GM23248 (cell line): ENCODE results near the gene RAB3IL1. TPM values are rescaled to one million over a fixed set of nuclear protein-coding genes. Genes with fewer than 3 reads are reported as not detected.

Experiments
- DNase-seq: peaks from one replicate; pipeline ENCODE4 v3.0.0-alpha.2; 2015
- H2AFZ ChIP-seq: fragments of 200-600 bp; sonication (generic); 2 replicates; pipeline ENCODE4 v1.6.1; 2016; ENCODE audit warnings: antibody characterized with exemption
- H3F3A ChIP-seq: fragments of 200-600 bp; sonication (generic); 2 replicates; pipeline ENCODE4 v1.6.1; 2016; ENCODE audit warnings: mild to moderate bottlenecking, antibody characterized with exemption, mixed run types; ENCODE audit not compliant: insufficient read depth
- H3K27ac ChIP-seq: fragments of 200-600 bp; sonication (generic); 2 replicates; pipeline ENCODE4 v1.5.1; 2016; ENCODE audit warnings: mild to moderate bottlenecking
- H3K27me3 ChIP-seq: fragments of 200-600 bp; sonication (generic); replicated peaks from 2 replicates; pipeline ENCODE4 v1.6.1; 2016; ENCODE audit warnings: mild to moderate bottlenecking; ENCODE audit not compliant: insufficient read depth
- H3K36me3 ChIP-seq: fragments of 200-600 bp; sonication (generic); 2 replicates; pipeline ENCODE4 v1.6.1; 2016; ENCODE audit warnings: low read depth, mild to moderate bottlenecking
- H3K4me1 ChIP-seq: fragments of 200-600 bp; sonication (generic); 2 replicates; pipeline ENCODE4 v1.6.1; 2016; ENCODE audit warnings: mild to moderate bottlenecking; ENCODE audit not compliant: insufficient read depth
- H3K4me2 ChIP-seq: fragments of 200-600 bp; sonication (generic); one replicate; pipeline ENCODE4 v1.6.1; 2016; ENCODE audit warnings: mild to moderate bottlenecking; ENCODE audit not compliant: unreplicated experiment
- H3K4me3 ChIP-seq: fragments of 200-600 bp; sonication (generic); 2 replicates; pipeline ENCODE4 v1.5.1; 2016; ENCODE audit warnings: mild to moderate bottlenecking
- H3K79me2 ChIP-seq: fragments of 200-600 bp; sonication (generic); 2 replicates; pipeline ENCODE4 v1.6.1; 2016; ENCODE audit warnings: mild to moderate bottlenecking; ENCODE audit not compliant: insufficient read depth
- H3K9ac ChIP-seq: fragments of 200-600 bp; sonication (generic); 2 replicates; pipeline ENCODE4 v1.6.1; 2016; ENCODE audit warnings: mild to moderate bottlenecking
- H3K9me2 ChIP-seq: fragments of 200-600 bp; sonication (generic); 2 replicates; pipeline ENCODE4 v1.6.1; 2016; ENCODE audit warnings: mixed run types, mild to moderate bottlenecking, moderate library complexity; ENCODE audit not compliant: insufficient read depth
- H3K9me3 ChIP-seq: fragments of 200-600 bp; sonication (generic); one replicate; pipeline ENCODE4 v1.6.1; 2017; ENCODE audit warnings: low read depth
- H4K20me1 ChIP-seq: fragments of 200-600 bp; sonication (generic); 2 replicates; pipeline ENCODE4 v1.6.0; 2016; ENCODE audit not compliant: insufficient read depth
- EZH2 ChIP-seq: fragments of 200-600 bp; sonication (generic); IDR thresholded peaks from 2 replicates; pipeline ENCODE4 v1.6.1; 2018; ENCODE audit warnings: antibody characterized with exemption, mild to moderate bottlenecking; ENCODE audit not compliant: insufficient read depth, poor library complexity, severe bottlenecking
- EZH2phosphoT487 ChIP-seq: fragments of 200-600 bp; sonication (generic); IDR thresholded peaks from 2 replicates; pipeline ENCODE4 v1.6.1; 2018; ENCODE audit warnings: antibody characterized with exemption, moderate library complexity, mild to moderate bottlenecking, low read depth; ENCODE audit not compliant: insufficient read depth
- WGBS, 2 experiments: methylation state at CpG; one replicate each; pipeline ENCODE4 v1.1.6; 2015 to 2017; ENCODE audit warnings: low lambda C conversion rate in 2 of 2, low coverage in 1 of 2; ENCODE audit errors: missing lambda C conversion rate in 2 of 2; 5-methylcytosine and 5-hydroxymethylcytosine counted together
- in situ Hi-C: fragments of 300-500 bp; cut with MboI; formaldehyde crosslinking; loops from 2 replicates; pipeline ENCODE4 v1.15.0; 2020
- polyA plus RNA-seq: library from polyadenylated mRNA; unstranded; fragments of >200 nt; fragmentation: Nextera tagmentation; extraction: Ambion mirVana; gene quantifications from 2 replicates; pipeline ENCODE4 v1.2.1, GENCODE V29; 2016
- total RNA-seq: library from RNA; depleted of rRNA; stranded (reverse); fragments of >200 nt; shearing (Covaris generic); gene quantifications from 2 replicates; pipeline ENCODE4 v1.2.3, GENCODE V29; 2014

RAB3IL1 gene
- total and polyA plus RNA-seq, 2 experiments from 2014 or later = 3.3 to 6.6 TPM

GRCh38 chr11:61963282-61964057 is 46.1 kb upstream of the RAB3IL1 start:
- Histone ChIP-seq H3K36me3 (peaks cover 29% of the 10 kb centered on the region), H3F3A (peaks cover 67% of the 10 kb centered on the region), H3K27me3 (no peaks in the 10 kb centered on the region), H3K4me1 (peaks cover 28% of the 10 kb centered on the region), H3K27ac (peak overlapping the region; percentile 55), H3K9me2 (no peaks in the 10 kb centered on the region), H3K4me3 (peak overlapping the region; percentile 98), H2AFZ (no peak overlapping the region), H3K9ac (peak overlapping the region; percentile 97; the same call in 1 of the 2 replicates), H3K4me2 (peak overlapping the region; percentile 96), H3K9me3 (no peaks in the 10 kb centered on the region), H4K20me1 (peaks cover 16% of the 10 kb centered on the region), H3K79me2 (peaks cover 39% of the 10 kb centered on the region)
- 34 to 37% methylated on average over 10 of the region's 10 CpGs for WGBS, 2 experiments
- in situ Hi-C loops = no loop called here
- DNase-seq = peak; percentile 61
- TF ChIP-seq EZH2phosphoT487 (no peak), EZH2 (no peak)

DNA sequence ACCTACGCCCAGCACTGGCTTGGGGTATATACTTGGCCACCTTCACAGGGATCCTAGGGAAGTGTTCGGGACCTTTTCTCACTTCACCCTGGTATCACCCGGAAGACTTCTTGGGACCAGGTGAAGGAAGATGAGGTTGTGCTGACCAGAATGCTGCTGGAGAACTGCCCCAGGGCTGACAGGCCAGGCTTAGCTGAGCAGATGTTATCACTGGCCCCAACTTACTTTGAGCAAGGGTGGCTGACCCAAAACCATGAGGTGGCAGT is 45.6 kb upstream of the RAB3IL1 start:
- Histone ChIP-seq H4K20me1 (peaks cover 16% of the 10 kb centered on the region), H3K9me2 (no peaks in the 10 kb centered on the region), H3K4me1 (peaks cover 28% of the 10 kb centered on the region), H3K27ac (peak overlapping the region; percentile 55), H3K36me3 (peaks cover 29% of the 10 kb centered on the region), H3K27me3 (no peaks in the 10 kb centered on the region), H3K9me3 (no peaks in the 10 kb centered on the region), H3K9ac (no peak overlapping the region), H3K4me3 (no peak overlapping the region), H2AFZ (no peak overlapping the region), H3F3A (peaks cover 63% of the 10 kb centered on the region), H3K79me2 (peaks cover 33% of the 10 kb centered on the region), H3K4me2 (no peak overlapping the region)
- WGBS, 2 experiments = 92 to 97% methylated on average over 3 of the region's 3 CpGs
- in situ Hi-C loops = no loop called here
- TF ChIP-seq EZH2 = no peak
- no peak for TF ChIP-seq EZH2phosphoT487
- no peak for DNase-seq

GRCh38 chr11:61962213-61963015 is 45.0 kb upstream of the RAB3IL1 start:
- no peaks in the 10 kb centered on the region for H3K9me2 ChIP-seq
- H3K9ac ChIP-seq = no peak overlapping the region
- in situ Hi-C loops = no loop called here
- no peaks in the 10 kb centered on the region for H3K9me3 ChIP-seq
- peaks cover 63% of the 10 kb centered on the region for H3F3A ChIP-seq
- peak overlapping the region; percentile 55 for H3K27ac ChIP-seq
- peaks cover 28% of the 10 kb centered on the region for H3K4me1 ChIP-seq
- peaks cover 29% of the 10 kb centered on the region for H3K36me3 ChIP-seq
- H2AFZ ChIP-seq = no peak overlapping the region
- TF ChIP-seq EZH2 (no peak), EZH2phosphoT487 (no peak)
- no peaks in the 10 kb centered on the region for H3K27me3 ChIP-seq
- no peak overlapping the region for H3K4me3 ChIP-seq
- DNase-seq = peak; percentile 37
- 77 to 78% methylated on average over 12 of the region's 12 CpGs for WGBS, 2 experiments
- peaks cover 16% of the 10 kb centered on the region for H4K20me1 ChIP-seq
- peaks cover 31% of the 10 kb centered on the region for H3K79me2 ChIP-seq
- H3K4me2 ChIP-seq = no peak overlapping the region

DNA sequence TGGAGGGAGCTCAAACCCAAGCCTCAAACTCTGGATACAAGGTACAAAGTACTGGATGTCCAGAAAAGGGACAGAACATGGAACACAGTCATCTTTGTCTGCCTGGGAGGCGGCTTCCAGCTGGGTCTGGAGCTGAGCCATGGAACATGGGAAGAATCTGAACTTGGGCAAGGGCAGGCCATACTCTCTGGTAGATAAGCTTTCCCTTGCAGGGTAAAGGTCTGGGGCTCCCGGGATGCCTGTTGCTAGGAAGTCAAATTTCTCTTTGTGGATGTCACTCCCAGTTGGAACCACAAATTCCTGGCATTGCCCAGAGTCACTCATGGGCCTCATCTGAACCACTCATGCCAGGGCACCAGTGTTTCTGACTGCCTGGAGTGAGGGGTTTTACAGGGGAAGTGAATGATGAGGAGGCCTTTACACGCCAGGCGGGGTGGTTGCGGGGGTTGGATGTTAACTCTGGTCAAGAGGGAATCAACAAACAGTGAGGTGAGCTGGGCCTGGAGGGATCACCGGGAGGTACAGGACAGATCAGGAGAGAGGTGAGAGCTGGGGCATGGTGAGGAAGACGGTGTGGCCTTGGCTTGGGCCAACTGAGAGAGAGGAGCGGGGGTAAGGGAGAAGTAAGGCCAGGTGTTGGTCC is 44.3 kb upstream of the RAB3IL1 start:
- H4K20me1 ChIP-seq = peaks cover 14% of the 10 kb centered on the region
- no peaks in the 10 kb centered on the region for H3K27me3 ChIP-seq
- H2AFZ ChIP-seq = no peak overlapping the region
- H3K9me2 ChIP-seq = no peaks in the 10 kb centered on the region
- no peaks in the 10 kb centered on the region for H3K9me3 ChIP-seq
- DNase-seq = peak; percentile 73
- in situ Hi-C loops = no loop called here
- peaks cover 61% of the 10 kb centered on the region for H3F3A ChIP-seq
- H3K4me3 ChIP-seq = no peak overlapping the region
- H3K27ac ChIP-seq = peak overlapping the region; percentile 55
- H3K9ac ChIP-seq = no peak overlapping the region
- peaks cover 32% of the 10 kb centered on the region for H3K36me3 ChIP-seq
- TF ChIP-seq EZH2phosphoT487 = no peak
- TF ChIP-seq EZH2 = no peak
- 78 to 80% methylated on average over 8 of the region's 8 CpGs for WGBS, 2 experiments
- peaks cover 25% of the 10 kb centered on the region for H3K79me2 ChIP-seq
- H3K4me1 ChIP-seq = peaks cover 28% of the 10 kb centered on the region
- no peak overlapping the region for H3K4me2 ChIP-seq
